GM19452 (cell line): Measurements from ENCODE around the gene PCDHGA5.
"Not testable (repeated sequence)": the region's sequence is repeated elsewhere in the genome, so short reads cannot be mapped to it uniquely, and the experiment has no call there.

Source experiments
- ATAC-seq: cut with Tn5 transposase; IDR thresholded peaks from one replicate; pipeline ENCODE4 v1.9.1; 2021; ENCODE audit not compliant: unreplicated experiment

The PCDHGA5 gene

DNA sequence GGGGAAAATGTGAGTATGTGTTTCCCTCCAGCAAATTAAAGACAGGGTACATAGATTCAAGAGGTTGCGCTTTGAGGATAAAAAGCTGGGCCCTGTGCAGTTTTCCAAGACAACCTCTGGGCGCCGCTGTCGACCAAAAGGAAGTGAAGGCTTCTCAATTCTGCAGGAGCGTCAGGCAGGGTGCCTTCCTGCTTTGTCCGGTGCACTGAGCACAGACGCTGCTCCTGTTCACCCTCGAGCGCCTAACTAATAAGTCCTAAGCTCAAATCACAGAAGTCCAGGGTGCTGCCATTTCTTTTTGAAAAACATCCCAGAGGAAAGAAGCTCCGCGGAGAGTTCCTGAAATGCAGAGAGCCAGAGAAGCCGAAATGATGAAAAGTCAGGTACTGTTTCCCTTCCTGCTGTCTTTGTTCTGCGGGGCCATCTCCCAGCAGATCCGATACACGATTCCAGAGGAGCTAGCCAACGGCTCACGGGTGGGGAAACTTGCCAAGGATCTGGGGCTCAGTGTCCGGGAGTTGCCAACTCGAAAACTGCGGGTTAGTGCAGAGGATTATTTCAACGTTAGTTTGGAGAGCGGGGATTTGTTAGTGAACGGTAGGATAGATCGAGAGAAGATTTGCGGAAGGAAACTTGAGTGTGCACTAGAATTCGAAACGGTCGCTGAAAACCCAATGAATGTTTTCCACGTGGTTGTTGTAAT is 13.9 kb upstream of the PCDHGA5 start, which contains the start of gene PCDHGB1:
Gene PCDHGB1 (plus strand): TSS at position 183 of the 703 bp plus-strand sequence. CDS start 162 bp downstream, at position 345.
- no peak for ATAC-seq

DNA sequence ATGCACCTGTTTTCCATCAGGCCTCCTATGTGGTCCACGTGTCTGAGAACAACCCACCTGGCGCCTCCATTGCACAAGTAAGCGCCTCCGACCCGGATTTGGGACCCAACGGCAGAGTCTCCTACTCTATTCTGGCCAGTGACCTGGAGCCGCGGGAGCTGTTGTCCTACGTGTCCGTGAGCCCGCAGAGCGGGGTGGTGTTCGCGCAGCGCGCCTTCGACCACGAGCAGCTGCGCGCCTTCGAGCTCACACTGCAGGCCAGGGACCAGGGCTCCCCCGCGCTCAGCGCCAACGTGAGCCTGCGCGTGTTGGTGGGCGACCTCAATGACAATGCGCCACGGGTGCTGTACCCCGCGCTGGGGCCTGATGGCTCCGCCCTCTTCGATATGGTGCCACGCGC is 12.4 kb upstream of the PCDHGA5 start:
- ATAC-seq = no peak

DNA sequence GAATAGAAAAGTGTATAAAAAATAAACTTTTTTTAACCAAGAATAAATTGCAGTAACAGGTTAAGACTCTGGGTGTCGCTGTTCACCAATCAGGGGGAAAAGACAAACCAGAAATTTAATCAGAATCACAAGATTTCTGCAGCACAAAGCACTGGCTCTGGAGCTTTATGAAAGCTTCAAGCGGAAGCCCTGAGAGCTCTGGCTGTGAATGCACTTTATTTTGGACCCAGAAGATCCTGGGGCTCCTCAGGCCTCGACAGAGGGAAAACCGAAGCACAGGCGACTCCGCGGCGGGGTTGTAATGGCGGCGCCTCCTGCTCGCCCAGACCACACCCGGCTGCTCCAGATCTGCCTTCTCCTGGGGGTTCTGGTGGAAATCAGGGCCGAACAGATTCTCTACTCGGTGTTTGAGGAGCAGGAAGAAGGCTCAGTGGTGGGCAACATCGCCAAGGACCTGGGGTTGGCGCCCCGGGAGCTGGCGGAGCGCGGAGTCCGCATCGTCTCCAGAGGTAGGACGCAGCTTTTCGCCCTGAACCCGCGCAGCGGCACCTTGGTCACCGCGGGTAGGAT is 9.0 kb upstream of the PCDHGA5 start, which contains the start of gene PCDHGA4:
Gene PCDHGA4 (plus strand): TSS at position 122 of the 570 bp plus-strand sequence. CDS start 87 bp downstream, at position 209.
- no peak for ATAC-seq

DNA sequence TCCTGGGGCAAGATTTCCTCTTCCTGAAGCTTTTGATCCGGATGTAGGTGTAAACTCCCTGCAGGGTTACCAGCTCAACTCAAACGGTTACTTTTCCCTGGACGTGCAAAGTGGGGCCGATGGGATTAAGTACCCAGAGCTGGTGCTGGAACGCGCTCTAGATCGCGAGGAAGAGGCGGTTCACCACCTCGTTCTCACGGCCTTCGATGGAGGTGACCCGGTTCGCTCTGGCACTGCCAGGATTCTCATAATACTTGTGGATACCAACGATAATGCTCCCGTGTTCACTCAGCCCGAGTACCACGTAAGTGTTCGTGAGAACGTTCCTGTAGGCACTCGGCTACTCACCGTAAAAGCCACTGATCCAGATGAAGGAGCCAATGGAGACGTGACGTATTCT is 8.3 kb upstream of the PCDHGA5 start:
- ATAC-seq = no peak

DNA sequence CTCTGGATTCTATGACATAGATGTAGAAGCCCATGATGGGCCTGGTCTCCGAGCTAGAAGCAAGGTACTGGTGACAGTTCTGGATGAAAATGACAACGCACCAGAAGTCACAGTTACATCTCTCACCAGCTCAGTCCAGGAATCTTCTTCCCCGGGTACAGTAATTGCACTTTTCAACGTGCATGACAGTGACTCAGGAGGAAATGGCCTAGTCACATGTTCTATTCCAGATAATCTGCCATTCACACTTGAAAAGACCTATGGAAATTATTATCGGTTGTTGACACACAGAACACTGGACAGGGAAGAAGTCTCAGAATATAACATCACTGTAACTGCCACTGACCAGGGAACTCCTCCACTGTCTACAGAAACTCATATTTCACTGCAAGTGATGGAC is 7.8 kb upstream of the PCDHGA5 start:
- ATAC-seq = no peak

DNA sequence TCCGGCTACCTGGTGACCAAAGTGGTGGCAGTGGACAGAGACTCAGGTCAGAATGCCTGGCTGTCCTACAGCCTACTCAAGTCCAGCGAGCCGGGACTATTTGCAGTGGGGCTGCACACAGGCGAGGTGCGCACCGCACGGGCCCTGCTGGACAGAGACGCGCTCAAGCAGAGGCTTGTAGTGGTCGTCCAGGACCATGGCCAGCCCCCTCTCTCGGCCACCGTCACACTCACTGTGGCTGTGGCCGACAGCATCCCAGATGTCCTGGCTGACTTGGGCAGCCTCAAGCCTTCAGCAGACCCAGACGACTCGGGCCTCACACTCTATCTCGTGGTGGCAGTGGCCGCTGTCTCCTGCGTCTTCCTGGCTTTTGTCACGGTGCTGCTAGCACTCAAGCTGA is 7.0 kb upstream of the PCDHGA5 start:
- no peak for ATAC-seq

DNA sequence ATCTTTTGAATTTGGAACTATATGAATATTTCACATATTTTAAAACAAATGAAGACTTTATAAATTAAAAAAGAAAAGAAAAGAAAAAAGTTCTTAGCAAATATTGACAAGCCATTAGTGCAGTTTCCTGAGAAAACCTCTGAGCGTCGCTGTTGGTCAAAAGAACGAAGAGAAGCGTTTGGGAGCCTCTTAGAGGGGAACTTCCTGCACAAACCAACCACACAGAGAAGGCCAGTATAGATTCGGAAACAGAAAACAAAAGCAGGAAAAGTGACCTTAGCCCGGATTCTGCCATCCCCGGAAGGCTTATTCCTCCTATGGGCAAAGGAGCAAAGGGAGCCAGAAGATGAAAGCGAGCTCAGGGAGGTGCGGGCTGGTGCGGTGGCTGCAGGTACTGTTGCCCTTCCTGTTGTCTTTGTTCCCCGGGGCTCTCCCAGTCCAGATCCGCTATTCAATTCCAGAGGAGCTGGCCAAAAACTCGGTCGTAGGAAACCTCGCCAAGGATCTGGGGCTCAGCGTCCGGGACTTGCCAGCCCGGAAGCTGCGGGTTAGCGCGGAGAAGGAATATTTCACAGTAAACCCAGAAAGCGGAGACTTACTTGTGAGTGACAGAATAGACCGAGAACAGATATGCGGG is 4.1 kb upstream of the PCDHGA5 start, which contains the start of gene PCDHGB2:
Gene PCDHGB2 (plus strand): TSS at position 205 of the 637 bp plus-strand sequence. CDS start 142 bp downstream, at position 347.
- ATAC-seq = peak; percentile 70

DNA sequence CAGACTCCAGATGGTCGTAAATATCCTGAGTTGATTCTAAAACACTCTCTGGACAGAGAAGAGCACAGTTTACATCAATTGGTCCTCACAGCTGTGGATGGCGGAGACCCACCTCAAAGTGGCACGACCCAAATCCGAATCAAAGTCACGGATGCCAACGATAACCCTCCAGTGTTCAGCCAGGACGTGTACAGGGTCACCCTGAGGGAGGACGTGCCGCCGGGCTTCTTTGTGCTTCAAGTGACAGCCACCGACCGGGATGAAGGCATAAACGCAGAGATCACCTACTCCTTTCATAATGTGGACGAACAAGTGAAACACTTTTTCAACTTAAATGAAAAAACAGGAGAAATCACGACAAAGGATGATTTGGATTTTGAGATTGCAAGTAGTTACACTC is 3.3 kb upstream of the PCDHGA5 start:
- no peak for ATAC-seq

DNA sequence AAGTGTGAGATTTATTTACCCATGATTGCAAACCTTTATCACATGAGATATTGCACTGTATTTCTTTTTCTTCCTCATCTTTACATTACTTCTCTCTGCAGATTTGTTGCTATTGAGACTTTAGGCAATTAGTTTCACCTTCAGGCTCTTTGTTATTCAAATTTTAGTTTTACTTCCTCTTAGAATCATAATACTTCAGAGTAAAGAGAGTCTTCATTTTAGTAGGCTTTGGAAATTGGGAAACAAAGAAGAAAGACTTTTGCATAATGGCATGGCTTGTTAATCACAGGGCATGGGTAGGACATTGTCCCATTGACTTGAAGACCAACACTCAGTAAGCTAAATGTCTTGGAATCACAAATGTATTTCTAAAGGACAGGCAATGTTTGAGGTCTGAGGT is 1.2 kb upstream of the PCDHGA5 start:
- ATAC-seq = no peak

DNA sequence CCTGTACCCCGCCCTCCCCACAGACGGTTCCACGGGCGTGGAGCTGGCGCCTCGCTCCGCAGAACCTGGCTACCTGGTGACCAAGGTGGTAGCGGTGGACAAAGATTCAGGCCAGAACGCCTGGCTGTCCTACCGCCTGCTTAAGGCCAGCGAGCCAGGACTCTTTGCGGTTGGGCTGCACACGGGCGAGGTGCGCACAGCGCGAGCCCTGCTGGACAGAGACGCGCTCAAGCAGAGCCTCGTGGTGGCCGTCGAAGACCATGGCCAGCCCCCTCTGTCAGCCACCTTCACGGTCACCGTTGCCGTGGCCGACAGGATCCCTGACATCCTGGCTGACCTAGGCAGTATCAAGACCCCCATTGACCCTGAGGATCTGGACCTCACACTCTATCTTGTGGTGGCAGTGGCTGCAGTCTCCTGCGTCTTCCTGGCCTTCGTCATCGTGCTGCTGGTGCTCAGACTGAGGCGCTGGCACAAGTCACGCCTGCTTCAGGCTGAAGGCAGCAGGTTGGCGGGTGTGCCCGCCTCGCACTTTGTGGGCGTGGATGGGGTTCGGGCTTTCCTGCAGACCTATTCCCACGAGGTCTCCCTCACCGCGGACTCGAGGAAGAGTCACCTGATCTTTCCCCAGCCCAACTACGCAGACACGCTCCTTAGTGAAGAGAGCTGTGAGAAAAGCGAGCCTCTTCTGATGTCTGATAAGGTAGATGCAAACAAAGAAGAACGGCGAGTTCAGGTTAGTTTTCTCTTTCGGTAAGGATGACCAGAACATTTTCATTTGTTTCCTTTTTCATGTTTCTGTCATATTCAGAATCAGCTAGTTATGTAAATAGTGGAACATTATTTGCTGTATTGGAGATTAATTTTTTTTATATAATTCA is 2.3 kb downstream of the PCDHGA5 start:
- no peak for ATAC-seq

DNA sequence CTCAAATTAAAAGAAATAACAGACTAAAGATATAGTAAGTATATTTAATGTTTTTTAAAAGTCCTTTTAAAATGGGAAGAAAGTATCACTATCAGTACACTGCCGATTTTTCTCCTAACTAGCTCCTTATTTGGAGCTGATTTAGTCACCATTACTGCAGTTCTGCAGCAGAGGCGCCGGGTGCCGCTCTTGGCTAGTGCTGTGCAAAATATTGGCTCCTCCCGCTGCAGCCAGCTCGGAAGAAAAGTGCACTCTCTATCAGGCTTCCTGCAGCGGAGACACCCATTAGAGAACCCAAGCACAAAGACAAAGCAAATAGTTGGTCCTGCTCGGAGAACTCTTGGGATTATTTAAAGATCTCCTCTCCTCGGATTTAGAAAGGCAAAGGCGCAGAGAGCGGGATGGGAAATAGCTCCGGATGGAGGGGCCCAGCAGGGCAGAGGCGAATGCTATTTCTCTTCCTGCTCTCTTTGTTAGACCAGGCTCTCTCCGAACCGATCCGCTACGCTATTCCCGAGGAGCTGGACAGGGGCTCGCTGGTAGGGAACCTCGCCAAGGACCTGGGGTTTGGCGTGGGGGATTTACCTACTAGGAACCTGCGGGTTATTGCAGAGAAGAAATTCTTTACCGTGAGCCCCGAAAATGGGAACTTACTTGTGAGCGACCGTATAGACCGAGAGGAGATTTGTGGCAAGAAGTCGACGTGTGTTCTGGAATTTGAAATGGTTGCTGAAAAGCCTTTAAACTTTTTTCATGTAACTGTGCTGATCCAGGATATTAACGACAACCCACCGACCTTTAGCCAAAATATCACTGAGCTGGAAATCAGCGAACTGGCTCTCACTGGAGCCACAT is 6.3 kb downstream of the PCDHGA5 start, which contains the start of gene PCDHGB3:
Gene PCDHGB3 (plus strand): TSS at position 249 of the 855 bp plus-strand sequence. CDS start 153 bp downstream, at position 402.
- peak; percentile 75 for ATAC-seq

DNA sequence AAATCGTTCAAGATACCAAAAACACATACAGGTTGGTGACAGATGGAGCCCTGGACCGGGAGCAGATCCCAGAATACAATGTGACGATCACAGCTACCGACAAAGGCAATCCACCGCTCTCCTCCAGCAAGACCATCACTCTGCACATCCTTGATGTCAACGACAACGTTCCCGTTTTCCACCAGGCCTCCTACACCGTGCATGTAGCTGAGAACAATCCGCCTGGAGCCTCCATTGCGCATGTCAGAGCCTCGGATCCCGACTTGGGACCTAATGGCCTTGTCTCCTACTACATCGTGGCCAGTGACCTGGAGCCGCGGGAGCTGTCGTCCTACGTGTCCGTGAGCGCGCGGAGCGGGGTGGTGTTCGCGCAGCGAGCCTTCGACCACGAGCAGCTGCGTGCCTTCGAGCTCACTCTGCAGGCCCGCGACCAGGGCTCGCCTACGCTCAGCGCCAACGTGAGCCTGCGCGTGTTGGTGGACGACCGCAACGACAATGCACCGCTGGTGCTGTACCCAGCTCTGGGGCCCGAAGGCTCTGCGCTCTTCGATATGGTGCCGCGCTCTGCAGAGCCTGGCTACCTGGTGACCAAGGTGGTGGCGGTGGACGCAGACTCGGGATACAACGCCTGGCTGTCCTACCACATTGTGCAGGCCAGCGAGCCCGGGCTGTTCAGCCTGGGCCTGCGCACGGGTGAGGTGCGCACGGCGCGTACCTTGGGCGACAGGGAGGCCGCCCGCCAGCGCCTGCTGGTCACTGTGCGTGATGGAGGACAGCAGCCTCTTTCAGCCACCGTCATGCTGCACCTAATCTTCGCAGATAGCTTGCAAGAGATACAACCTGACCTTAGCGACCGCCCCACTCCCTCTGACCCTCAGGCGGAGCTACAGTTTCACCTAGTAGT is 7.9 kb downstream of the PCDHGA5 start:
- no peak for ATAC-seq

DNA sequence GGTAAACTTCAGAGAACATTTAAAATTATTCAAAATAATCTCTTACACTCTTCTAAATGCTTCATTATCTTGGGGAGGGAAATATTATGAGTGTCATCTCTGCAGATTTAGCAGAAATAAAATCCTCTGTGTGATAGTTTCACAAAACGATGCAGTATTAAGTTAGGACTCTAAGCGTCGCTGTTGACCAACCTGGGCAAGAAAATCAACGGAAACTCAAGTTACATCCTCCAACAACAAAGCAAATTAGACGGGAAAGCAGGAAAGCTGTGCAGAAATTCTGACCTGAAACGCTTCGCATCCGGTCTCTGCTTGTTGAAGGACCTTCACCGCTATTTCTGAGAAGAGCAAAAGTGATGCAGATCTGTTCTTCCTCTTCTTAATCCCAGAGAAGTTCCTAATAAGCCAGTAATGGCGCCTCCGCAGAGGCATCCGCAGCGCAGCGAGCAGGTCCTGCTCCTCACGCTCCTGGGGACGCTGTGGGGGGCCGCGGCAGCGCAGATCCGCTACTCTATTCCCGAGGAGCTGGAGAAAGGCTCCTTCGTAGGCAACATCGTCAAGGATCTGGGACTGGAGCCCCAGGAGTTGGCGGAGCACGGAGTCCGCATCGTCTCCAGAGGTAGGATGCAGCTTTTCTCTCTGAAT is 9.8 kb downstream of the PCDHGA5 start, which contains the start of gene PCDHGA6:
Gene PCDHGA6 (plus strand): TSS at position 219 of the 645 bp plus-strand sequence. CDS start 193 bp downstream, at position 412.
- no peak for ATAC-seq

DNA sequence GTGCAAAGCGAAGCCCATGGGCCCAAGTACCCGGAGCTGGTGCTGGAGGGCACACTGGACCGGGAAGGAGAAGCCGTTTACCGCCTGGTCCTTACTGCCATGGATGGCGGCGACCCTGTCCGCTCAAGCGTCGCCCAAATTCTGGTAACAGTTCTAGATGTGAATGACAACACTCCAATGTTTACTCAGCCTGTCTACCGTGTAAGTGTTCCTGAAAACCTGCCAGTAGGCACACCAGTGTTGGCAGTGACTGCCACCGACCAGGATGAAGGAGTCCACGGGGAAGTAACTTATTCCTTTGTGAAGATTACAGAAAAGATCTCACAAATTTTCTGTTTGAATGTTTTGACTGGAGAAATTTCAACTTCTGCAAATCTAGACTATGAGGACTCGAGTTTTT is 10.7 kb downstream of the PCDHGA5 start:
- ATAC-seq = no peak

DNA sequence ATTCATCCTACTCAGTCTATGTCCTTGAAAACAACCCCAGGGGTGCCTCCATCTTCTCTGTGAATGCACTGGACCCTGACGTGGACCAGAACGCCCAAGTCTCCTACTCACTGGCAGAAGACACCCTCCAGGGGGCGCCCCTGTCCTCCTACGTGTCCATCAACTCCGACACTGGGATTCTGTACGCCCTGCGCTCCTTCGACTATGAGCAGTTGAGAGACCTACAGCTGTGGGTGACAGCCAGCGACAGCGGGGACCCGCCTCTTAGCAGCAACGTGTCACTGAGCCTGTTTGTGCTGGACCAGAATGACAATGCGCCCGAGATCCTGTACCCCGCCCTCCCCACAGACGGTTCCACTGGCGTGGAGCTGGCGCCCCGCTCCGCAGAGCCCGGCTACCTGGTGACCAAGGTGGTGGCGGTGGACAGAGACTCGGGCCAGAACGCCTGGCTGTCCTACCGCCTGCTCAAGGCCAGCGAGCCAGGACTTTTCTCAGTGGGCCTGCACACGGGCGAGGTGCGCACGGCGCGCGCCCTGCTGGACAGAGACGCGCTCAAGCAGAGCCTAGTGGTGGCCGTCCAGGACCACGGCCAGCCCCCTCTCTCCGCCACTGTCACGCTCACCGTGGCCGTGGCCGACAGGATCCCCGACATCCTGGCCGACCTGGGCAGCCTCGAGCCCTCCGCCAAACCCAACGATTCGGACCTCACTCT is 11.6 kb downstream of the PCDHGA5 start:
- not testable (repeated sequence) for ATAC-seq

DNA sequence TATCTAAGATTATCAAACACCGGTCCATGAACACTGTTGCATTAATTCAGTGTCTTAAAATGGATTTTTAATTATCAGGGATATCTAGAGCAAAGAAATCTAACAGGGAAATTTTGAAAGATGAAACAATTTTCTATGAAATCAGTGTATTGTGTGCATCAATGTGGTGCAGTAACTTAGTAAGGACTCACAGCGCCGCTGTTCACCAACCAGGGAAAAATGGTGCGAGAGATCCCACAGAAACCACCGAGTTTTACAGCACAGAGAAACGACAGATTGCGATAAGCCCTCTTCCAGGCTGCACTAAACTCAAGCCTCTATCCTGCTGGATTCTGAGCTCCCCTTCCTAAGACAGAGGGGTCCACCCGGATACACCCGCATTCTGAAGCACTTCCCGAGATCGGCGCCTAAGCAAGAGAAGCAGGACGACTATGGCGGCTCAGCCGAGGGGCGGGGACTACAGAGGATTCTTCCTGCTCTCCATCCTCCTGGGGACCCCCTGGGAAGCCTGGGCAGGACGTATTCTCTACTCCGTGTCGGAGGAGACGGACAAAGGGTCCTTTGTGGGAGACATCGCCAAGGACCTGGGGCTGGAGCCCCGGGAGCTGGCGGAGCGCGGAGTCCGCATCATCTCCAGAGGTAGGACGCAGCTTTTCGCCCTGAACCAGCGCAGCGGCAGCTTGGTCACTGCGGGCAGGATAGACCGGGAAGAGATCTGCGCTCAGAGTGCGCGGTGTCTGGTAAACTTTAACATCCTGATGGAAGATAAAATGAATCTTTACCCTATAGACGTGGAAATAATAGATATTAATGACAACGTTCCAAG is 18.7 kb downstream of the PCDHGA5 start, which contains the start of gene PCDHGA7:
Gene PCDHGA7 (plus strand): TSS at position 274 of the 826 bp plus-strand sequence. CDS start 158 bp downstream, at position 432.
- ATAC-seq = no peak

DNA sequence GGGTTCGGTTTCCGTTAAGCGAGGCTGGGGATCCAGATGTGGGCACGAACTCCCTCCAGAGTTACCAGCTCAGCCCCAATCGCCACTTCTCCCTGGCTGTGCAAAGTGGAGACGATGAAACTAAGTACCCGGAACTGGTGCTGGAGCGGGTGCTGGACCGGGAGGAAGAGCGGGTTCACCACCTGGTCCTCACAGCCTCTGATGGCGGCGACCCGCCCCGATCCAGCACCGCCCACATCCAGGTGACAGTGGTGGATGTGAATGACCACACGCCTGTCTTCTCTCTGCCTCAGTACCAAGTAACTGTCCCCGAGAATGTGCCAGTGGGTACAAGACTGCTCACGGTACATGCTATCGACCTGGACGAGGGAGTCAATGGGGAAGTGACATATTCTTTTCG is 19.4 kb downstream of the PCDHGA5 start:
- ATAC-seq = no peak
